Upper lobe of right lung (tissue), 1 donor: ENCODE results near the gene RIPPLY3. TPM values are rescaled to one million over a fixed set of nuclear protein-coding genes. Genes with fewer than 3 reads are reported as not detected.
"Not testable (repeated sequence)": the region's sequence is repeated elsewhere in the genome, so short reads cannot be mapped to it uniquely, and the experiment has no call there.

Experiments
- ATAC-seq: fragments of 200-7000 bp; cut with Tn5 transposase; one replicate; pipeline ENCODE4 v1.9.1; 2020; ENCODE audit warnings: mild to moderate bottlenecking, moderate library complexity
- DNase-seq: peaks from one replicate; pipeline ENCODE4 v3.0.0-alpha.2; 2020
- H3K27ac ChIP-seq: fragments of 200-600 bp; one replicate; pipeline ENCODE4 v1.8.0; 2022
- H3K27me3 ChIP-seq: fragments of 200-600 bp; one replicate; pipeline ENCODE4 v1.8.0; 2022; ENCODE audit warnings: mild to moderate bottlenecking
- H3K36me3 ChIP-seq: fragments of 200-600 bp; one replicate; pipeline ENCODE4 v1.8.0; 2022
- H3K4me1 ChIP-seq: fragments of 200-600 bp; one replicate; pipeline ENCODE4 v1.8.0; 2022
- H3K4me3 ChIP-seq: fragments of 200-600 bp; one replicate; pipeline ENCODE4 v1.8.0; 2022; ENCODE audit warnings: mild to moderate bottlenecking
- H3K9me3 ChIP-seq: fragments of 200-600 bp; one replicate; pipeline ENCODE4 v1.8.0; 2022
- CTCF ChIP-seq: fragments of 200-600 bp; IDR thresholded peaks from one replicate; pipeline ENCODE4 v1.8.0; 2022; ENCODE audit warnings: antibody characterized with exemption
- intact Hi-C: fragments of 100-400 bp; cut with DNase I; formaldehyde crosslinking; loops from one replicate; pipeline ENCODE4 v1.11.0; 2022
- total RNA-seq: library from RNA; stranded (reverse); fragmentation: NEBNext Ultra II Directional; extraction: Animal tissue kit (Norgen Biotek cat#: 25700); gene quantifications from one replicate; pipeline ENCODE4 v1.2.1, GENCODE V29; 2021
- donor health status: DM: no; HTN: yes; CAD: no; lungs with severe emphysema.

RIPPLY3 gene
- total RNA-seq, 1 donor from 2014 or later = not detected

- intact Hi-C loops = no loop called here
- Histone ChIP-seq H3K4me3 (no peak overlapping the region), H3K27ac (no peak overlapping the region), H3K36me3 (no peaks in the 10 kb centered on the region), H3K4me1 (no peaks in the 10 kb centered on the region), H3K9me3 (no peaks in the 10 kb centered on the region), H3K27me3 (no peaks in the 10 kb centered on the region)
- ATAC-seq (no peak), DNase-seq (no peak)
- TF ChIP-seq CTCF = no peak
These were observed 18.0 kb upstream of the RIPPLY3 start for GRCh38 chr21:36988536-36988935.

GRCh38 chr21:36989199-36989698 is 17.3 kb upstream of the RIPPLY3 start:
- intact Hi-C loops, ATAC-seq, H3K4me1 ChIP-seq, H3K27me3 ChIP-seq, H3K9me3 ChIP-seq, H3K36me3 ChIP-seq, DNase-seq: not testable (repeated sequence)
- H3K4me3 ChIP-seq = peak overlapping the region; percentile 71
- peak overlapping the region; percentile 91 for H3K27ac ChIP-seq

- ATAC-seq (peak; percentile 97), DNase-seq (peak; percentile 98)
- TF ChIP-seq CTCF = peak; percentile 92
- intact Hi-C loops = no loop called here
- no peaks in the 10 kb centered on the region for H3K4me1 ChIP-seq
- peak overlapping the region; percentile 91 for H3K27ac ChIP-seq
- no peaks in the 10 kb centered on the region for H3K9me3 ChIP-seq
- H3K36me3 ChIP-seq = no peaks in the 10 kb centered on the region
- no peaks in the 10 kb centered on the region for H3K27me3 ChIP-seq
- peak overlapping the region; percentile 71 for H3K4me3 ChIP-seq
These were observed 16.6 kb upstream of the RIPPLY3 start for GRCh38 chr21:36989699-36990507.

GRCh38 chr21:36990508-36991205 is 15.8 kb upstream of the RIPPLY3 start:
- Histone ChIP-seq H3K4me3 (peak overlapping the region; percentile 71), H3K27ac (peak overlapping the region; percentile 91), H3K36me3 (no peaks in the 10 kb centered on the region), H3K9me3 (no peaks in the 10 kb centered on the region), H3K27me3 (no peaks in the 10 kb centered on the region), H3K4me1 (no peaks in the 10 kb centered on the region)
- no peak for TF ChIP-seq CTCF
- intact Hi-C loops = no loop called here
- peak; percentile 56 for DNase-seq
- no peak for ATAC-seq

GRCh38 chr21:36992671-36993070 is 13.8 kb upstream of the RIPPLY3 start:
- H3K36me3 ChIP-seq = no peaks in the 10 kb centered on the region
- no peaks in the 10 kb centered on the region for H3K27me3 ChIP-seq
- no peak for TF ChIP-seq CTCF
- no peaks in the 10 kb centered on the region for H3K9me3 ChIP-seq
- no peaks in the 10 kb centered on the region for H3K4me1 ChIP-seq
- H3K4me3 ChIP-seq = no peak overlapping the region
- ATAC-seq (no peak), DNase-seq (no peak)
- intact Hi-C loops = no loop called here
- H3K27ac ChIP-seq = no peak overlapping the region
